IMR-90 (cell line): ENCODE measurements around the gene LDLRAD4. TPM values are rescaled to one million over a fixed set of nuclear protein-coding genes. Genes with fewer than 3 reads are reported as not detected.

Experiments
- ATAC-seq: fragments of 200-7000 bp; cut with Tn5 transposase; 2 replicates; pipeline ENCODE4 v1.9.1; 2020; ENCODE audit warnings: low read depth, mild to moderate bottlenecking, moderate library complexity
- BruUV-seq: library from RNA; stranded (reverse); fragments of 400-500 nt; replicated peaks from 2 replicates; lab custom pipeline; 2021; lab: Mats Ljungman, UMichigan
- CTCF ChIA-PET: fragments of 300-600 bp; formaldehyde crosslinking; extraction: SDS; loops from one replicate; lab custom pipeline; 2021; ENCODE audit warnings: antibody characterized with exemption; lab: Yijun Ruan, JAX
- POLR2A ChIA-PET: fragments of 300-600 bp; sonication (Branson Sonifier 250); formaldehyde crosslinking; loops from one replicate; lab custom pipeline; 2022; ENCODE audit warnings: antibody characterized with exemption; ENCODE audit not compliant: unreplicated experiment; lab: Charles Lee
- DNase-seq: peaks from one replicate; pipeline ENCODE4 v3.0.0; 2013
- H2AFZ ChIP-seq: replicated peaks from 2 replicates; pipeline ENCODE3; 2013; ENCODE audit warnings: low read length, mild to moderate bottlenecking; ENCODE audit not compliant: poor library complexity
- H2AK5ac ChIP-seq: 2 replicates; pipeline ENCODE4 v1.6.1; 2013; ENCODE audit warnings: low read depth, low read length, inconsistent platforms
- H2AK9ac ChIP-seq: replicated peaks from 2 replicates; pipeline ENCODE3; 2013; ENCODE audit warnings: mild to moderate bottlenecking, low read depth, low read length, moderate library complexity; ENCODE audit not compliant: poor library complexity
- H2BK120ac ChIP-seq: 2 replicates; pipeline ENCODE4 v1.6.1; 2013; ENCODE audit warnings: low read depth, low read length, inconsistent platforms
- H2BK15ac ChIP-seq: 3 replicates; pipeline ENCODE4 v1.6.1; 2013; ENCODE audit warnings: low read depth, low read length, inconsistent platforms
- H2BK20ac ChIP-seq: 2 replicates; pipeline ENCODE4 v1.6.1; 2013; ENCODE audit warnings: low read depth, mild to moderate bottlenecking, inconsistent platforms, low read length, moderate library complexity
- H2BK5ac ChIP-seq: 2 replicates; pipeline ENCODE4 v1.6.1; 2013; ENCODE audit warnings: mild to moderate bottlenecking, low read depth, low read length, inconsistent platforms; ENCODE audit not compliant: poor library complexity, severe bottlenecking
- H3K14ac ChIP-seq: replicated peaks from 2 replicates; pipeline ENCODE4 v1.6.1; 2013; ENCODE audit warnings: low read depth, low read length, inconsistent platforms
- H3K18ac ChIP-seq: 2 replicates; pipeline ENCODE4 v1.6.1; 2013; ENCODE audit warnings: low read depth, low read length, control low read depth
- H3K23ac ChIP-seq: 2 replicates; pipeline ENCODE4 v1.6.1; 2013; ENCODE audit warnings: low read depth, low read length, inconsistent platforms
- H3K27ac ChIP-seq: 2 replicates; pipeline ENCODE4 v1.5.1; 2013; ENCODE audit warnings: mild to moderate bottlenecking, control low read depth, low read length; ENCODE audit not compliant: insufficient read depth
- H3K27me3 ChIP-seq: 2 replicates; pipeline ENCODE4 v1.6.1; 2013; ENCODE audit warnings: low read length; ENCODE audit not compliant: control insufficient read depth, insufficient read depth
- H3K36me3 ChIP-seq: 2 replicates; pipeline ENCODE4 v1.6.1; 2013; ENCODE audit warnings: low read length, mixed read lengths; ENCODE audit not compliant: control insufficient read depth, insufficient read depth
- H3K4ac ChIP-seq: 2 replicates; pipeline ENCODE4 v1.6.1; 2013; ENCODE audit warnings: low read depth, low read length, inconsistent platforms
- H3K4me1 ChIP-seq: 2 replicates; pipeline ENCODE4 v1.6.1; 2013; ENCODE audit warnings: low read length, mixed read lengths; ENCODE audit not compliant: control insufficient read depth, insufficient read depth
- H3K4me2 ChIP-seq: 2 replicates; pipeline ENCODE4 v1.6.1; 2013; ENCODE audit warnings: low read depth, mild to moderate bottlenecking, control low read depth, low read length, moderate library complexity
- H3K4me3 ChIP-seq: 2 replicates; pipeline ENCODE4 v1.5.1; 2013; ENCODE audit warnings: low read depth, mild to moderate bottlenecking, control low read depth, low read length, moderate library complexity; ENCODE audit not compliant: insufficient read depth
- H3K56ac ChIP-seq: 2 replicates; pipeline ENCODE4 v1.6.1; 2013; ENCODE audit warnings: low read length, inconsistent platforms; ENCODE audit not compliant: insufficient read depth; ENCODE audit errors: extremely low read depth
- H3K79me1 ChIP-seq, 2 experiments: 2 replicates each; pipeline ENCODE4 v1.6.1; 2013; ENCODE audit warnings: low read length in 2 of 2, inconsistent platforms in 1 of 2, low read depth in 1 of 2
- H3K9ac ChIP-seq: 2 replicates; pipeline ENCODE4 v1.6.1; 2013; ENCODE audit warnings: low read depth, low read length, control low read depth
- H3K9me1 ChIP-seq: 2 replicates; pipeline ENCODE4 v1.6.1; 2013; ENCODE audit warnings: low read length, inconsistent platforms; ENCODE audit not compliant: insufficient read depth
- H3K9me3 ChIP-seq: 2 replicates; pipeline ENCODE4 v1.6.1; 2013; ENCODE audit warnings: low read length; ENCODE audit not compliant: control insufficient read depth, insufficient read depth
- H4K20me1 ChIP-seq: 2 replicates; pipeline ENCODE4 v1.6.1; 2013; ENCODE audit warnings: low read length, inconsistent platforms; ENCODE audit not compliant: insufficient read depth
- H4K5ac ChIP-seq: 2 replicates; pipeline ENCODE4 v1.6.1; 2013; ENCODE audit warnings: mild to moderate bottlenecking, low read depth, low read length, control low read depth
- H4K8ac ChIP-seq, 2 experiments: 2 replicates each; pipeline ENCODE4 v1.6.1; 2013; ENCODE audit warnings: low read depth in 2 of 2, low read length in 2 of 2, control low read depth in 1 of 2, inconsistent platforms in 1 of 2
- H4K91ac ChIP-seq: 2 replicates; pipeline ENCODE4 v1.6.1; 2013; ENCODE audit warnings: low read depth, low read length, inconsistent platforms; ENCODE audit not compliant: insufficient read depth
- BHLHE40 ChIP-seq: fragments of 150-350 bp; IDR thresholded peaks from 2 replicates; pipeline ENCODE4 v1.6.1; 2016; ENCODE audit warnings: mild to moderate bottlenecking, low read depth, low read length
- CEBPB ChIP-seq: IDR thresholded peaks from 2 replicates; pipeline ENCODE4 v1.6.1; 2012; ENCODE audit warnings: low read depth, low read length, improper control_type of control experiment
- CHD1 ChIP-seq: IDR thresholded peaks from 2 replicates; pipeline ENCODE4 v1.6.1; 2012; ENCODE audit warnings: low read depth, low read length, improper control_type of control experiment
- CTCF ChIP-seq: conservative IDR thresholded peaks from 2 replicates; pipeline ENCODE4 v1.5.1; 2012; ENCODE audit warnings: mild to moderate bottlenecking, low read depth, low read length, improper control_type of control experiment
- FOS ChIP-seq: fragments of 150-350 bp; IDR thresholded peaks from 2 replicates; pipeline ENCODE4 v1.6.1; 2016; ENCODE audit warnings: low read depth, low read length
- MAFK ChIP-seq: IDR thresholded peaks from 2 replicates; pipeline ENCODE4 v1.6.1; 2012; ENCODE audit warnings: low read depth, low read length, improper control_type of control experiment
- MXI1 ChIP-seq: IDR thresholded peaks from 2 replicates; pipeline ENCODE4 v1.6.1; 2012; ENCODE audit warnings: low read depth, mild to moderate bottlenecking, low read length, moderate library complexity, borderline replicate concordance
- NFE2L2 ChIP-seq: fragments of 150-350 bp; IDR thresholded peaks from 2 replicates; pipeline ENCODE4 v1.6.1; 2016; ENCODE audit warnings: low read depth, mild to moderate bottlenecking, low read length
- POLR2A ChIP-seq: IDR thresholded peaks from 2 replicates; pipeline ENCODE4 v1.6.1; 2012; ENCODE audit warnings: mild to moderate bottlenecking, low read depth, low read length
- RAD21 ChIP-seq: IDR thresholded peaks from 2 replicates; pipeline ENCODE4 v1.6.1; 2012; ENCODE audit warnings: low read length, improper control_type of control experiment
- RCOR1 ChIP-seq: IDR thresholded peaks from 2 replicates; pipeline ENCODE4 v1.6.1; 2012; ENCODE audit warnings: mild to moderate bottlenecking, low read length, improper control_type of control experiment; ENCODE audit not compliant: insufficient replicate concordance
- RFX5 ChIP-seq: IDR thresholded peaks from 2 replicates; pipeline ENCODE4 v1.8.0; 2012; ENCODE audit warnings: low read depth, mild to moderate bottlenecking, low read length, moderate library complexity
- SMC3 ChIP-seq: fragments of 150-350 bp; IDR thresholded peaks from 2 replicates; pipeline ENCODE4 v1.6.1; 2016; ENCODE audit warnings: low read depth, mild to moderate bottlenecking, antibody characterized with exemption, low read length, moderate library complexity
- USF2 ChIP-seq: fragments of 150-350 bp; IDR thresholded peaks from 2 replicates; pipeline ENCODE4 v1.6.1; 2017; ENCODE audit warnings: mild to moderate bottlenecking, antibody characterized with exemption, low read length, low read depth
- WGBS, 2 experiments: methylation state at CpG; one replicate each; pipeline versions ENCODE4 v1.1.5 to v1.1.7; 2013; ENCODE audit warnings: missing lambda C conversion rate in 2 of 2; ENCODE audit not compliant: insufficient read length in 1 of 2; ENCODE audit errors: extremely low coverage in 2 of 2; 5-methylcytosine and 5-hydroxymethylcytosine counted together
- dilution Hi-C: fragments of 300-500 bp; cut with HindIII; formaldehyde crosslinking; loops from one replicate; pipeline ENCODE4 v1.14.3; 2018; ENCODE audit warnings: low sequenced_read_pairs; ENCODE audit not compliant: unreplicated experiment
- in situ Hi-C: fragments of 300-500 bp; cut with MboI; formaldehyde crosslinking; loops from 3 replicates; pipeline ENCODE4 v1.14.3; 2019; ENCODE audit warnings: low sequenced_read_pairs, inconsistent platforms, mixed read lengths
- intact Hi-C: fragments of 100-400 bp; cut with micrococcal nuclease; formaldehyde crosslinking; loops from 2 replicates; pipeline ENCODE4 v1.10.0; 2022
- polyA plus RNA-seq, 3 experiments: library from polyadenylated mRNA; depleted of rRNA; stranded (reverse); fragments of >200 nt; gene quantifications; 2 replicates each; pipeline ENCODE4 v1.2.3, GENCODE V29; 2012; ENCODE audit warnings: low replicate concordance in 1 of 3
- total RNA-seq: library from RNA; depleted of rRNA; stranded (reverse); fragments of >200 nt; gene quantifications from 2 replicates; pipeline ENCODE4 v1.2.3, GENCODE V29; 2012
- TF ChIP-seq, protein P1 (sequence below): fragments of 150-350 bp; IDR thresholded peaks from 2 replicates; pipeline ENCODE4 v1.6.1; 2016; ENCODE audit warnings: low read depth, mild to moderate bottlenecking, low read length, moderate library complexity, borderline replicate concordance

LDLRAD4 gene
- total and polyA plus RNA-seq, 2 of the 4 experiments (the other 2 are of a cell fraction), result not detected

GRCh38 chr18:13305301-13305700, 86.7 kb downstream of the LDLRAD4 start:
- no peak overlapping the region for H2AK5ac ChIP-seq
- in situ Hi-C loops (no loop called here), dilution Hi-C loops (no loop called here), intact Hi-C loops (no loop called here)
- no peak overlapping the region for H2BK120ac ChIP-seq
- H3K4ac ChIP-seq, result no peak overlapping the region
- H4K5ac ChIP-seq, result no peak overlapping the region
- no peak overlapping the region for H3K27ac ChIP-seq
- H3K4me3 ChIP-seq, result no peak overlapping the region
- H3K36me3 ChIP-seq, result no peaks in the 10 kb centered on the region
- ATAC-seq (no peak), DNase-seq (no peak)
- H3K4me1 ChIP-seq, result no peaks in the 10 kb centered on the region
- no peak overlapping the region for H4K91ac ChIP-seq
- H3K18ac ChIP-seq, result no peak overlapping the region
- H2BK20ac ChIP-seq, result no peak overlapping the region
- no peak overlapping the region for H2BK15ac ChIP-seq
- no peak overlapping the region for H4K8ac ChIP-seq
- H3K79me1 ChIP-seq, result no peaks in the 10 kb centered on the region
- no peaks in the 10 kb centered on the region for H4K20me1 ChIP-seq
- no peak overlapping the region for H3K23ac ChIP-seq
- WGBS, 2 experiments, result no CpG with 5 or more reads among the region's 3 CpGs
- no peak overlapping the region for H2AFZ ChIP-seq
- POLR2A ChIA-PET, result no interaction called here
- H2BK5ac ChIP-seq, result no peak overlapping the region
- H3K14ac ChIP-seq, result no peak overlapping the region
- BruUV-seq, result no TSS peak
- no peaks in the 10 kb centered on the region for H3K9me3 ChIP-seq
- no peaks in the 10 kb centered on the region for H3K9me1 ChIP-seq
- H3K27me3 ChIP-seq, result no peaks in the 10 kb centered on the region
- H3K9ac ChIP-seq, result no peak overlapping the region
- TF ChIP-seq MXI1, result no peak
- TF ChIP-seq, protein P1, sequence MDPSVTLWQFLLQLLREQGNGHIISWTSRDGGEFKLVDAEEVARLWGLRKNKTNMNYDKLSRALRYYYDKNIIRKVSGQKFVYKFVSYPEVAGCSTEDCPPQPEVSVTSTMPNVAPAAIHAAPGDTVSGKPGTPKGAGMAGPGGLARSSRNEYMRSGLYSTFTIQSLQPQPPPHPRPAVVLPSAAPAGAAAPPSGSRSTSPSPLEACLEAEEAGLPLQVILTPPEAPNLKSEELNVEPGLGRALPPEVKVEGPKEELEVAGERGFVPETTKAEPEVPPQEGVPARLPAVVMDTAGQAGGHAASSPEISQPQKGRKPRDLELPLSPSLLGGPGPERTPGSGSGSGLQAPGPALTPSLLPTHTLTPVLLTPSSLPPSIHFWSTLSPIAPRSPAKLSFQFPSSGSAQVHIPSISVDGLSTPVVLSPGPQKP, result no peak
- TF ChIP-seq MAFK, result no peak
- TF ChIP-seq NFE2L2, result no peak
- TF ChIP-seq BHLHE40, result no peak
- no peak for TF ChIP-seq RFX5
- TF ChIP-seq POLR2A, result no peak
- TF ChIP-seq RAD21, result no peak
- TF ChIP-seq CHD1, result no peak
- no peak for TF ChIP-seq RCOR1
- TF ChIP-seq USF2, result no peak
- TF ChIP-seq CEBPB, result no peak
- TF ChIP-seq CTCF, result no peak
- TF ChIP-seq SMC3, result no peak
- TF ChIP-seq FOS, result no peak
- no peak overlapping the region for H3K56ac ChIP-seq
- CTCF ChIA-PET, result no interaction called here
- H2AK9ac ChIP-seq, result no peak overlapping the region
- H3K4me2 ChIP-seq, result no peak overlapping the region
